GM12801 (cell line): ENCODE measurements around the gene ANXA2R.

ENCODE experiments used
- CTCF ChIP-seq: IDR thresholded peaks from one replicate; pipeline ENCODE4 v1.5.1; 2011; ENCODE audit warnings: control low read depth; ENCODE audit not compliant: insufficient read length; ENCODE audit errors: extremely low read depth

Gene ANXA2R

GRCh38 chr5:43066799-43067741, 27.0 kb upstream of the ANXA2R start:
- TF ChIP-seq CTCF, result no peak

DNA sequence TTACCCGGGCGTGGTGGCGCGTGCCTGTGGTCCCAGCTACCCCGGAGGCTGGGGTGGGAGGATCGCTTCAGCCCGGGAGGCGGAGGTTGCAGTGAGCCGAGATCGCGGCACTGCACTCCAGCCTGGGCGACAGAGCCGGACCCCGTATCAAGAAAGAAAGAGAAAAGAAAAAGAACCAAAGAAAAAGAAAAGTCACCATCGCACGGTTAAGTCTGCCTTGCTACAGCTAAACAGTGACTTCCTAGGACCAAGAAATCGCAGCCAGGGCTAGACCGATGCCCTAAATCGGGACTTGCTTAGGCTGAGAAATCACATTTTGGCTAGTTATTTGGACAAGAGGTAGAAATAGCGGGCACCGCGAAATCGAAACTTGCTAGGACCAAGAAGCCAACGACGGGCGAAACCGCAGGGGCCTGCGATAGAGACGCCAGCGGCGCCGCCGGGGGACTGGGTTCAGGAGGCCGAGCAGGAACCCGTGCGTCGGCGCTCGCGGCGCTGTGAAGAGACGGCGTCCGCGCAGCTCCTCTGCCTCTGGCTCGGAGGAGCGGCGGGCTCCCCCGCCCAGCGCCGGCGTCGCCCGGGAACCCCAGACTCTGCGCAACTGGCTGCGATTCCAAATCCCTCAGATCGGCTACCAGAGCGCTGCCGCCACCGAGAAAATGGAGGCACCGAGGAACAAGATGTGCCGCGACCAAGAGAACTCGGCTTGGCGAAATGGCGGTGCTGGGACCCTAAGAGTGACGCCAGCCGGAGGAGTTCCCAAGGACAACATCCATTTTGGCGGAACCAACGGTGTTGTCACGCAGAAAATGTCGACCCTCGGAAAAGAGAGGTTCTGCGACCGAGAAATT, 26.1 kb upstream of the ANXA2R start:
- TF ChIP-seq CTCF, result no peak

DNA sequence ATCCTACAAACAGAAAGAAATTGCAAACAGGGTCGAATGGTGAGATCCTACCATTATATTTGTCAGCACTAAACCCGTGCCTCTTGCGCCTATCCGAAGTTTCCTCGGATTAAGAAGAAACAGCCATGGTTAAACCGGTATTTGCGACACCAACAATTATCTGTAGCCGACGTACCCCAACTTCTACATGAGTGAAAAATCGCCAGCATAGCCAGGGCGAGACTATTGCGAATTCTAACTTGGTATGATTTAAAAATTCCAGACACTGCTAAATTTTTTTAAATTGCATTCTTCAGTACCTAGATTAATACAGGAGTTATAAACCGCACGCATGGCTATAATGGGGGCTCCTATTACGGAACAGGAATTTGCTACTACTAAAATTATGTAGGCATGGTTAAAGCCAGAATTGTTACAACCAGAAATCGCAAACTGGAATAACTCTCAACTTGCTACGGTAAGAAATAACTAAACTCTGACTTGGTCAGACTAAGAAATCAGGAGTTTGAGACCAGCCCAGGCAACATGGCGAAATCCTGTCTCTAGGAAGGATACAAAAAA, 25.3 kb upstream of the ANXA2R start:
- TF ChIP-seq CTCF, result no peak

GRCh38 chr5:43063721-43064171, 23.6 kb upstream of the ANXA2R start:
- no peak for TF ChIP-seq CTCF

- no peak for TF ChIP-seq CTCF
Measured at GRCh38 chr5:43061352-43062075, 21.4 kb upstream of the ANXA2R start.

- TF ChIP-seq CTCF, result no peak
Measured at GRCh38 chr5:43051684-43052083, 11.6 kb upstream of the ANXA2R start.
